Thymus (tissue), 11 donors: ENCODE results near the gene BRAT1. TPM values are rescaled to one million over a fixed set of nuclear protein-coding genes. Genes with fewer than 3 reads are reported as not detected.

ENCODE experiments used
- DNase-seq, 9 donors: peaks; one replicate each; pipeline ENCODE4 v3.0.0-alpha.2; 2013; ENCODE audit warnings: low spot score in 9 of 9, low read depth in 6 of 9, missing footprints in 1 of 9
- H3K27ac ChIP-seq, 2 donors: one replicate each; pipeline ENCODE4 v1.5.1; 2013; ENCODE audit warnings: control low read depth in 1 of 2, low read depth in 1 of 2, low read length in 1 of 2, mild to moderate bottlenecking in 1 of 2, moderate library complexity in 1 of 2
- H3K27me3 ChIP-seq, 2 donors: one replicate each; pipeline ENCODE4 v1.5.1; 2013; ENCODE audit warnings: low read length in 1 of 2; ENCODE audit not compliant: control insufficient read depth in 2 of 2, insufficient read depth in 1 of 2
- H3K36me3 ChIP-seq, 2 donors: one replicate each; pipeline ENCODE4 v1.5.1; 2013; ENCODE audit warnings: low read length in 1 of 2, mild to moderate bottlenecking in 1 of 2, moderate library complexity in 1 of 2; ENCODE audit not compliant: control insufficient read depth in 2 of 2, insufficient read depth in 2 of 2
- H3K4me1 ChIP-seq, 2 donors: one replicate each; pipeline ENCODE4 v1.5.1; 2013; ENCODE audit warnings: low read length in 2 of 2; ENCODE audit not compliant: control insufficient read depth in 2 of 2, insufficient read depth in 2 of 2
- H3K4me3 ChIP-seq, 2 donors: one replicate each; pipeline ENCODE4 v1.5.1; 2013; ENCODE audit warnings: low read length in 2 of 2, control low read depth in 1 of 2, mild to moderate bottlenecking in 1 of 2
- H3K9me3 ChIP-seq, 2 donors: one replicate each; pipeline ENCODE4 v1.5.1; 2013; ENCODE audit warnings: low read length in 1 of 2, mild to moderate bottlenecking in 1 of 2; ENCODE audit not compliant: control insufficient read depth in 2 of 2, insufficient read depth in 1 of 2
- WGBS: extraction: QIAGEN DNeasy Blood & Tissue Kit; methylation state at CpG from one replicate; pipeline ENCODE4 v1.1.7; 2013; 5-methylcytosine and 5-hydroxymethylcytosine counted together
- polyA plus RNA-seq: library from polyadenylated mRNA; stranded (reverse); fragments of 200-250 nt; gene quantifications from one replicate; pipeline ENCODE4 v1.2.3, GENCODE V29; 2013
- total RNA-seq: library from RNA; stranded (reverse); fragments of 120-200 nt; gene quantifications from one replicate; pipeline ENCODE4 v1.2.4, GENCODE V29; 2013
- donor health status: healthy.

BRAT1 gene
- total and polyA plus RNA-seq, 2 donors: 19.9 to 40.8 TPM

DNA sequence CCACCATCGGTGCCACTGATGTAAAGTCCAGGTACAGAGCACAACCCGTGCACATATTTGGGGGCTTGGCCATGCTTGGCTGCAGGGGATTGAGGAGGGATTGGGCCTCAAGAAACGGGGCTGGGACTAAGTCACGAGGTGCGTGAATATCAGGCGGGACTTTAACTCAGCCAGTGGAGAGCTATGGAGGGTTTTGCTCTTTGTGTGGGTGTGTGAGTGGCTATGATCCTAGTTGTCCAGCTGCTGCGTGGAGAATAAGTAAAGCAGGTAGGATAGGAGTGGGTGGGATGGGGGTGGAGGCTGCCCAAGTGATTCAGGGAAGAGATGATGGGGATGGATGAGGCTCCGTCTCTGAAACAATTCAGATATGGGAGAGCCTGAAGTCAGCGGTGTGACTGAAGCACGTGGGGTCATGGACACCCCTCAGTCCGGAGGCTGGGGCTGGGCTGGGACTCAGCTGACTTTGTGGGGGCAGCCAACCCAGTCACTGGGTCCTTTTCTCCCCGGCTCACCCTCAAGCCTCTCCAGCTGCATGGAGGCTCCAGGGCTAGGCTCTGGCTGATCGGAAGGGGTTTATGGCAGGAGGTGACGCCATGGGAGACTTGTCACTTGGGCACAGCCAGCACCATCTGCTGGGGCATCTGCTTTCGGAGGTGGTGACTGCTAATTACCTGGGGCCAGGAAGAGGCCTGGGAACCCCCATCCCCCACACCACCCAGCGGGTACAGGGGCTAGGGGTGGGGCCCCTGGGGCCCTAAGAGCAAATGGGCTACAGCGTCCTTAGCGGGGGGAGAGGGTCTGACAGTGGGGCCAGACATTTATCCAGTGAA, 37.4 kb downstream of the BRAT1 start:
- Histone ChIP-seq H3K9me3 (no peaks in the 10 kb centered on the region), H3K4me3 (no peak overlapping the region), H3K4me1 (peaks cover 15 to 48% of the 10 kb centered on the region in 2 donors), H3K27ac (no peak overlapping the region), H3K36me3 (no peaks in the 10 kb centered on the region), H3K27me3 (peaks cover 53 to 66% of the 10 kb centered on the region in 2 donors)
- DNase-seq: no peak
- 93% methylated on average over 18 of the region's 18 CpGs for WGBS

DNA sequence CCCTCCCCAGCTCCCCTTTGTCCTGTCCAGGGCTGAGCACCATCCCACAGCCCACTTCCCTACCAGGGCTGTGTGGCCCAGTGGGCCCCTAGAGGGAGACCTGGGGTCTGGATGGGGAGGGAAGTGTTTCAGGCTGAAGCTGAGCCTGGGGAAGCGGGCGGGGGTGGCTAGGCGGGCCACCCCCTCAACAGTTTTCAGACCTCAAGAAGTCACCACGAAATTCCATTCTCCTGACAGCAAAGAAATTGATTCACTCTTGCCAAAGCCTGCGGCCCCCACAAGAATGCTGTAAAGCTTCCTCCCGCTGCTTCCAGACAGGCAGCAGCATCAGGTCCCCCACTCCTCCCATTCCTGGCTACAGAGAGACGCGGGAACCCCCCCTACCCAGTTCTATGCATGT, 38.3 kb downstream of the BRAT1 start:
- Histone ChIP-seq H3K4me1 (peaks cover 18 to 48% of the 10 kb centered on the region in 2 donors), H3K36me3 (no peaks in the 10 kb centered on the region), H3K27ac (no peak overlapping the region)

DNA sequence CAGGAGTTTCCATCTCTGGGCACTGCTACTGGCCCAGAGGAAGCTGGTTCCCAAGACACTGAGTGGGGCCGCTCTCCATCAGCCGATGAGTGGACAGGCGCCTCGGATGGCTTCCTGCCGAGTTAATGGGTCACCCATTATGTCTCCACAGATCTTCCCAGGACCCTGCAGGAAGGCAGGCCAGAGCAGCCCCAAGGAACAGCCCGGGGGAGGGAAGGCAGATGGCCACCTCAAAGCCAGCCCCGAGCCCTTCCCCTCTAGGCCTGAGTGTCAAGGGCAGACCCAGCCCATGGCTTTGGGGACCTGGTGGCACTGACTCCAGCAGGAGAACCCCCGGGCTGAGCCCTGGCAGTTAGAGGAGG, 39.1 kb downstream of the BRAT1 start:
- H3K36me3 ChIP-seq: no peaks in the 10 kb centered on the region
- peaks cover 26 to 48% of the 10 kb centered on the region in 2 donors for H3K4me1 ChIP-seq

More for the DNA sequence above, 38.3 kb downstream of the BRAT1 start:
- no peaks in the 10 kb centered on the region for H3K9me3 ChIP-seq
- WGBS: 87% methylated on average over 8 of the region's 8 CpGs
- no peak for DNase-seq
- H3K4me3 ChIP-seq: no peak overlapping the region
- H3K27me3 ChIP-seq: peaks cover 45 to 57% of the 10 kb centered on the region in 2 donors

DNA sequence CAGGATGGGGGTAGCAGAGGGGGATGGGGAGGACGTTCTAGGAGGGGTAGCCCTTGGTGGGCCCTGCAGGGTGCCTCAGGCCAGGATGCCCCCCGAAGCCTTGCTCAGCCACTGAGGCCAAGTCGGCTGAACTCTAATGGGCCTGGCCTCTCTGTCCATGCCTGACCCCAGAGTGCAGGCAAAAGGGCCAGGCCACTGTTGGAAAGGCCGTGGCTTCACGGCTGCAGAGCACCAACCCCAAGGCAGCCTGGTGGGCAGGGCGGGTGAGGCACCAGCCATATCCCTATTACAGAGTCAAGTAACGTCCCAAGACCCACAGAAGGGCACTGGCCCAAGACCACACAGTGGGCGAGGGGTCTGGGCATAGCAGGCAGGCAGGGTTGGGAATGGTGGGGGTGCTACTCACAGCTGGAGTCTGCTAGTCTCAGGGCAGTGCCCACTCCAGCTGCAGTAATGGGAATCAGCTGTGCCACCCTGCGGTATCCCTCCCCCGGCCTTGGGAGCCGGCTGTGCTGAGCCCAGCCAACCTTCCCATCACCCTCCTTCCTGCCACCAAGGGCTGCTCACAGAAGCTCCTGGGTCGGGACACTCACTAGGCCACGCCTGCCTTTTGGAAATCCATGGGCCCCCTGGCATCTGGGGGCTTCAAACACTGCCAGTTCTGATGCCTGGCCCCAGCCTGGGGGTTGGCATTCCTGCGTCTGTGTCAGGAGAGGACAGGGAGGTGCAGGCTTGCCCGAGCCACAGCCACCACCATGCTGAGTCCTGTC, 39.7 kb downstream of the BRAT1 start:
- Histone ChIP-seq H3K27ac (no peak overlapping the region), H3K9me3 (peaks cover 0 to 2% of the 10 kb centered on the region in 2 donors), H3K4me3 (no peak overlapping the region), H3K36me3 (no peaks in the 10 kb centered on the region), H3K27me3 (peaks cover 31 to 43% of the 10 kb centered on the region in 2 donors), H3K4me1 (peaks cover 32 to 50% of the 10 kb centered on the region in 2 donors)
- DNase-seq: no peak
- 94% methylated on average over 15 of the region's 15 CpGs for WGBS

More for the DNA sequence above, 39.1 kb downstream of the BRAT1 start:
- H3K4me3 ChIP-seq: no peak overlapping the region
- no peak overlapping the region for H3K27ac ChIP-seq
- 94% methylated on average over 8 of the region's 8 CpGs for WGBS
- DNase-seq: no peak
- H3K9me3 ChIP-seq: peaks cover 0 to under 1% of the 10 kb centered on the region in 2 donors
- H3K27me3 ChIP-seq: peaks cover 36 to 49% of the 10 kb centered on the region in 2 donors

DNA sequence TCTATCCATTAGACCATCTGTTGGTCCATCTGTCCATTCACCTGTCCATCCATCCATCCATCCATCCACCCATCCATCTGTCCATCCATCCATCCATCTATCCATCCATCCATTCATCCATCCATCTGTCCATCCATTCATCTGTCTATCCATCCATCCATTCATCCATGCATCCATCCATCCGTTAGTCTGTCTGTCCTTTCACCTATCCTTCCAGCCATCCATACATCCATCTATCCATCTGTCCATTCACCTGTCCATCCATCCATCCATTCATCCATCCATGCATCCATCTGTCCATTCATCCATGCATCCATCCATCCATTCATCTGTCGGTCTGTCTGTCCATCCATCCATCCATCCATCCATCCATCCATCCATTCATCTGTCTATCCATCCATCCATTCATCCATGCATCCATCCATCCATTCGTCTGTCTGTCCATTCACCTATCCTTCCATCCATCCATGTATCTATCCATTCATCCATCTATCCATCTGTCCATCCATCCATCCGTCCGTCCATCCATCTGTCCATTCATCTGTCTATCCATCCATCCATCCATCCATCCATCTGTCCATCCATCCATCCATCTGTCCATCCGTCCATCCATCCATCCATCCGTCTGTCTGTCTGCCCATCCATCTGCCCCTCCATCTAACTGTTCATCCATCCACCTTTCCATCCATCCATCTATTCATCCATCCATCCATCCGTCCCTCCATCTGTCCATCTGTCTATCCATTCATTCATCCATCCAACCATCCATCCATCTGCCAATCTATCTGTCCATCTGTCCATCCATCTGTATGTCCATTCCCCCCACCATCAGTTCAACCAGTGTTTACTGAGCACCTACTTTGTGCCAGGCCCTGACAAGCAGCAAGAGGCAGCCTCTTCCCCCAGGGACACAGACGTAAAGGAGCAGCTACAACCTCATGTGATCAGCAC, 40.6 kb downstream of the BRAT1 start:
- Histone ChIP-seq H3K27me3 (peaks cover 22 to 36% of the 10 kb centered on the region in 2 donors), H3K4me1 (peaks cover 37 to 52% of the 10 kb centered on the region in 2 donors), H3K36me3 (no peaks in the 10 kb centered on the region), H3K9me3 (peaks cover 0 to 2% of the 10 kb centered on the region in 2 donors), H3K4me3 (no peak overlapping the region), H3K27ac (no peak overlapping the region)
- WGBS: 97% methylated on average over 9 of the region's 9 CpGs
- DNase-seq: no peak

DNA sequence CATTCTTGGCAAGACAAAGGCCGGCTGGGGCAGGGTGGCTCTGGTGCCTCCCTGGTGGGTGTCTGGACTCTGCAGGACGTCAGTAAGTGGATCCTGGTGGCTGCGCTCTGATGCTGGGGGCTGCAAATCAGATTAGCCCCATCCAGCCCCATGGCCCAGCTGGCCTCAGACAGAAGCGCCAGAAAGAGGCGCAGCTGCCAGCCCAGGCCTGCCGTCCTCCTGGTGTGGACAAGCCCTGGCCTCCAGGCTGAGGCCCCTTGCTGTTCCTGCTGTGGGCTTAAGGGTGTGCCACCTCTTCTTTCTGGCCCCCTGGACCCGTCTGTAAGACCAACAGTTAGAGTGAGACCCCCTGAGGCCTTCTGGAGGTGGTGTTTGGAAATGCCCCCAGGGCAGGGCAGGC, 41.6 kb downstream of the BRAT1 start:
- peaks cover 14 to 31% of the 10 kb centered on the region in 2 donors for H3K27me3 ChIP-seq
- 95% methylated on average over 7 of the region's 7 CpGs for WGBS
- DNase-seq: no peak
- no peaks in the 10 kb centered on the region for H3K36me3 ChIP-seq
- peaks cover 38 to 57% of the 10 kb centered on the region in 2 donors for H3K4me1 ChIP-seq
- no peak overlapping the region for H3K4me3 ChIP-seq
- H3K27ac ChIP-seq: no peak overlapping the region
- H3K9me3 ChIP-seq: peaks cover 0 to 2% of the 10 kb centered on the region in 2 donors

DNA sequence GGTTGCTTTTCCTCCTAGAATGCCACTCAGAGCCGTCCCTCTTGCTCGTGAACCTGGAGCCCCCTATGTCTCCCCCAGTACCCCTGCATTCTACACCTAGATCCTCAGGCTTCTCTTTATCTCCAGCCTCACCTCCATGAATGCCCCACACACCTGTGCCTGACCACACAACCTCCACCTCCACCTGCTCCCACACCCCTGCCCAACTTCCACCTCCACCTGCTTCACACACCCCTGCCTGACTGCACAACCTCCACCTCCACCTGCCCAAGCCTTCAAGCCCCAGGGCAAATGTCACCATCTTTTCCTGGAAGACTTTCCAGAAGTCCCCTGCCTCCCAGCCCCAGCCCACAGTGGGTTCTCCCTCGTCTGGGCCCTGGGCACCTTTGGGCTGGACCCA, 42.6 kb downstream of the BRAT1 start:
- no peak for DNase-seq
- H3K9me3 ChIP-seq: peaks cover 0 to 2% of the 10 kb centered on the region in 2 donors
- H3K36me3 ChIP-seq: no peaks in the 10 kb centered on the region
- H3K27ac ChIP-seq: peak overlapping the region in 1 of 2 donors; percentile 93
- H3K4me3 ChIP-seq: no peak overlapping the region
- H3K4me1 ChIP-seq: peaks cover 48 to 58% of the 10 kb centered on the region in 2 donors
- H3K27me3 ChIP-seq: peaks cover 4 to 25% of the 10 kb centered on the region in 2 donors
- 83% methylated on average over 3 of the region's 3 CpGs for WGBS

DNA sequence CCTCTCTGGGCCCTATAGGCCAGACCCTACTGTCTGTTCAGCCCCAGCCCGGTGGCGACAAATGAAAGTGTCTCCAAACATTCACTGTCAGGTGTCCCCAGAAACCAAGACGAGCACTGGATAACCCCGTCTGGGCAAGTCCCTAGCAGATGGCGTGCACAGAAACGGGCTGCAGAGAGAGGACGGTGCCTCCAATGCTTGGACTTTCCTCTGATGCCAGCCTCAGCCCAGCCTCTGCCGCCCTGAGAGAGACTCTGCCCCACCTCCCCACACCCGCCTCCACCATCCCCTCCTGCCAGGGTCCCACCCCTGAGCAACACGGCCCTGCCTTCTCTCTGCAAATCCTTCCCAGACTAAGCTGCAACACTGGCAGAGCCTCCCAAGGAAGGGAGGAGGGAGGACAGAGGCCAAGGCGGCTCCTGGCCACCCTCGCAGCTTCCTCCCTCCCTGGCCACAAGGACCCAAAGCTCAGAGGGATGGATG, 43.1 kb downstream of the BRAT1 start:
- H3K27ac ChIP-seq: peak overlapping the region; percentile 75 to 93
- H3K27me3 ChIP-seq: peaks cover 1 to 21% of the 10 kb centered on the region in 2 donors
- DNase-seq: peak in 1 of 9 donors; percentile 37
- peaks cover 0 to 2% of the 10 kb centered on the region in 2 donors for H3K9me3 ChIP-seq
- peaks cover 48 to 60% of the 10 kb centered on the region in 2 donors for H3K4me1 ChIP-seq
- H3K4me3 ChIP-seq: no peak overlapping the region
- WGBS: 59% methylated on average over 12 of the region's 12 CpGs
- no peaks in the 10 kb centered on the region for H3K36me3 ChIP-seq
